Naive thymus-derived CD8-positive, alpha-beta T cell (primary cell): ENCODE measurements around the gene CRYBB2. TPM values are rescaled to one million over a fixed set of nuclear protein-coding genes. Genes with fewer than 3 reads are reported as not detected.
A peak's percentile ranks its signal among the peaks of the same experiment; 100 is the strongest.
"Not testable (repeated sequence)": the region's sequence is repeated elsewhere in the genome, so short reads cannot be mapped to it uniquely, and the experiment has no call there.

Experiments used
- ATAC-seq, 2 donors: fragments of 150-1000 bp; cut with Tn5 transposase in 1 of 2; sonication (Bioruptor Pico), chemical (Tn5 transposase) in 1 of 2; 1 replicate in 1 of 2; 2 replicates in 1 of 2; pipeline ENCODE4 v1.10.0; 2021; ENCODE audit warnings: mild to moderate bottlenecking in 2 of 2, moderate library complexity in 2 of 2
- POLR2A ChIA-PET: fragments of 350-600 bp; sonication (Branson Sonifier 250); formaldehyde crosslinking; loops from one replicate; lab custom pipeline; 2021; ENCODE audit warnings: antibody characterized with exemption; lab: Charles Lee
- DNase-seq, 10 donors: peaks; one replicate each; pipeline versions ENCODE4 v3.0.0 to v3.0.0-alpha.2; 2020 to 2022
- H3K27ac Mint-ChIP-seq, 10 donors: one replicate each; pipeline ENCODE4 v1.8.0; 2020 to 2022; ENCODE audit warnings: mild to moderate bottlenecking in 10 of 10, mixed read lengths in 10 of 10, moderate library complexity in 4 of 10, inconsistent platforms in 1 of 10
- H3K27me3 Mint-ChIP-seq, 5 donors: one replicate each; pipeline ENCODE4 v1.8.0; 2021 to 2022; ENCODE audit warnings: mixed read lengths in 5 of 5
- H3K36me3 Mint-ChIP-seq, 3 donors: one replicate each; pipeline ENCODE4 v1.8.0; 2020 to 2022; ENCODE audit warnings: mixed read lengths in 3 of 3, mild to moderate bottlenecking in 2 of 3, inconsistent platforms in 1 of 3
- H3K4me1 Mint-ChIP-seq, 4 donors: one replicate each; pipeline ENCODE4 v1.8.0; 2021 to 2022; ENCODE audit warnings: mixed read lengths in 4 of 4
- H3K4me3 Mint-ChIP-seq, 10 donors: one replicate each; pipeline ENCODE4 v1.8.0; 2020 to 2022; ENCODE audit warnings: mild to moderate bottlenecking in 10 of 10, mixed read lengths in 10 of 10, moderate library complexity in 6 of 10, inconsistent platforms in 1 of 10
- H3K9me3 Mint-ChIP-seq, 9 donors: one replicate each; pipeline ENCODE4 v1.8.0; 2020 to 2022; ENCODE audit warnings: mixed read lengths in 9 of 9, mild to moderate bottlenecking in 3 of 9, inconsistent platforms in 1 of 9, moderate library complexity in 1 of 9
- polyA plus RNA-seq, 3 donors: library from polyadenylated mRNA; unstranded; fragments of 300-500 nt; fragmentation: Illumina TruSeq; gene quantifications; one replicate each; pipeline ENCODE4 v1.2.3, GENCODE V29; 2021
- total RNA-seq, 8 experiments: library from RNA in 2 of 8; stranded (reverse) in 2 of 8; gene quantifications; one replicate each; pipeline ENCODE4 v1.2.3 and lab custom pipeline; 2021 to 2026

The CRYBB2 gene
- total and polyA plus RNA-seq, 5 experiments from 2014 or later = not detected

DNA sequence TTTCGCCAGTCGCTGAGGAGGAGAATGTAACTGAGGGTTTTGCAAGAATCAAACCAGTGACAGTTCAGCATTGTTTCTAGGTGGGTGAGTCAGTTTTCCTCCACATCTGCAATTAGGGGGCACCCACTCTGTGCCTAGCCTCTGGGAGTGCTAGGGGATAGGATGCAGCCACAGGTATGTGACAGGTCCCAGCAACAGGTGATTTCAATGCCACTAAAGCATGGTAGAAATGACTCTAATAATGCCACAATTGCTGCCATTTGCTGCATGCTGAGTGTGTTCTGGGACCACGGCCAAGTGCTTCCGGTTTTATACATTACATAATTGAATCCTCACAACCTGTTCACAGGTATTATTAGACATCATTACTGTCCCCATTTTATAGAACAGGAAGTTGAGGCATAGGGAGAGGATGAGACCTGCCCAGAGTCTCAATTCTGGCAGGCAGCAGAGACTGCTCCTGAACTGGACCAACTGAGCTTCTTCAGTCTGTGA is 556 bp downstream of the CRYBB2 start:
- no peak for ATAC-seq
- peaks cover 0 to 2% (median 0%) of the 10 kb centered on the region in 9 donors for H3K9me3 Mint-ChIP-seq
- POLR2A ChIA-PET = no interaction called here
- H3K4me1 Mint-ChIP-seq = no peaks in the 10 kb centered on the region
- no peak for DNase-seq
- no peaks in the 10 kb centered on the region for H3K36me3 Mint-ChIP-seq
- no peak overlapping the region for H3K4me3 Mint-ChIP-seq
- H3K27ac Mint-ChIP-seq = no peak overlapping the region
- H3K27me3 Mint-ChIP-seq = peaks cover 5 to 54% (median 16%) of the 10 kb centered on the region in 5 donors

GRCh38 chr22:25221790-25222189 is 2.4 kb downstream of the CRYBB2 start:
- no peak for DNase-seq

GRCh38 chr22:25223269-25223850 is 3.9 kb downstream of the CRYBB2 start:
- Mint-ChIP-seq H3K27ac (no peak overlapping the region), H3K4me1 (no peaks in the 10 kb centered on the region), H3K36me3 (no peaks in the 10 kb centered on the region), H3K9me3 (no peaks in the 10 kb centered on the region), H3K27me3 (peaks cover 0 to 37% (median 11%) of the 10 kb centered on the region in 5 donors), H3K4me3 (no peak overlapping the region)
- ATAC-seq (no peak), DNase-seq (no peak)
- POLR2A ChIA-PET = no interaction called here

More at GRCh38 chr22:25221790-25222189, 2.4 kb downstream of the CRYBB2 start:
- H3K27ac Mint-ChIP-seq = no peak overlapping the region
- H3K4me1 Mint-ChIP-seq = no peaks in the 10 kb centered on the region
- H3K27me3 Mint-ChIP-seq = peaks cover 3 to 46% (median 16%) of the 10 kb centered on the region in 5 donors
- H3K4me3 Mint-ChIP-seq = no peak overlapping the region
- peaks cover 0 to under 1% (median 0%) of the 10 kb centered on the region in 9 donors for H3K9me3 Mint-ChIP-seq
- POLR2A ChIA-PET = no interaction called here
- no peaks in the 10 kb centered on the region for H3K36me3 Mint-ChIP-seq
- ATAC-seq = no peak

DNA sequence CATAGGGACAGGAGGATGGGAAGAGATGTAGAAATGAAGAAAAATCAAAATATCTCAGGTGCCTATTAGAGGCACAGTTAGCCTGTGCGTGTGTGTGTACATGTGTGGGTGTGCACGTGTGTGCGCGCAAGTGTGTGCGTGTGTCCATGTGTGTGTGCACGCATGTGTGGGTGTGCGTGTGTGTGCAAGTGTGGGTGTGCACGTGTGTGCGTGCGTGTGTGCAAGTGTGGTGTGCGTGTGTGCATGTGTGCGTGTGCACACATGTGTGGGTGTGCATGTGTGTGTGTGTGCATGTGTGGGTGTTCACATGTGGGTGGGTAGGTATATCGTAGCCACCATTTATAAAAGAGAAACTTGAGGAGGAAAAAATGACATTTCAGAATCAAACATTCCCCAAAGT is 9.4 kb downstream of the CRYBB2 start:
- DNase-seq = no peak
- Mint-ChIP-seq H3K27me3 (peaks cover 17 to 43% (median 28%) of the 10 kb centered on the region in 5 donors), H3K36me3 (no peaks in the 10 kb centered on the region), H3K4me3 (no peak overlapping the region), H3K9me3 (no peaks in the 10 kb centered on the region), H3K4me1 (no peaks in the 10 kb centered on the region), H3K27ac (no peak overlapping the region)
- POLR2A ChIA-PET = no interaction called here
- ATAC-seq = no peak

GRCh38 chr22:25230760-25231159 is 11.3 kb downstream of the CRYBB2 start:
- H3K4me1 Mint-ChIP-seq, POLR2A ChIA-PET, ATAC-seq, H3K9me3 Mint-ChIP-seq, H3K27ac Mint-ChIP-seq, DNase-seq, H3K4me3 Mint-ChIP-seq, H3K36me3 Mint-ChIP-seq: not testable (repeated sequence)
- H3K27me3 Mint-ChIP-seq = peaks cover 24 to 62% (median 39%) of the 10 kb centered on the region in 5 donors

- Mint-ChIP-seq H3K27me3 (peaks cover 29 to 78% (median 42%) of the 10 kb centered on the region in 5 donors), H3K27ac (no peak overlapping the region), H3K4me1 (peaks cover 5 to 9% (median 6%) of the 10 kb centered on the region in 4 donors), H3K36me3 (no peaks in the 10 kb centered on the region), H3K9me3 (no peaks in the 10 kb centered on the region), H3K4me3 (no peak overlapping the region)
- no peak for DNase-seq
- POLR2A ChIA-PET = no interaction called here
- no peak for ATAC-seq
These were observed 12.9 kb downstream of the CRYBB2 start for GRCh38 chr22:25232301-25232700.

GRCh38 chr22:25233706-25234105 is 14.3 kb downstream of the CRYBB2 start:
- H3K9me3 Mint-ChIP-seq, H3K4me1 Mint-ChIP-seq, POLR2A ChIA-PET, DNase-seq, H3K36me3 Mint-ChIP-seq, ATAC-seq, H3K27ac Mint-ChIP-seq, H3K4me3 Mint-ChIP-seq: not testable (repeated sequence)
- H3K27me3 Mint-ChIP-seq = peaks cover 32 to 74% (median 45%) of the 10 kb centered on the region in 5 donors

DNA sequence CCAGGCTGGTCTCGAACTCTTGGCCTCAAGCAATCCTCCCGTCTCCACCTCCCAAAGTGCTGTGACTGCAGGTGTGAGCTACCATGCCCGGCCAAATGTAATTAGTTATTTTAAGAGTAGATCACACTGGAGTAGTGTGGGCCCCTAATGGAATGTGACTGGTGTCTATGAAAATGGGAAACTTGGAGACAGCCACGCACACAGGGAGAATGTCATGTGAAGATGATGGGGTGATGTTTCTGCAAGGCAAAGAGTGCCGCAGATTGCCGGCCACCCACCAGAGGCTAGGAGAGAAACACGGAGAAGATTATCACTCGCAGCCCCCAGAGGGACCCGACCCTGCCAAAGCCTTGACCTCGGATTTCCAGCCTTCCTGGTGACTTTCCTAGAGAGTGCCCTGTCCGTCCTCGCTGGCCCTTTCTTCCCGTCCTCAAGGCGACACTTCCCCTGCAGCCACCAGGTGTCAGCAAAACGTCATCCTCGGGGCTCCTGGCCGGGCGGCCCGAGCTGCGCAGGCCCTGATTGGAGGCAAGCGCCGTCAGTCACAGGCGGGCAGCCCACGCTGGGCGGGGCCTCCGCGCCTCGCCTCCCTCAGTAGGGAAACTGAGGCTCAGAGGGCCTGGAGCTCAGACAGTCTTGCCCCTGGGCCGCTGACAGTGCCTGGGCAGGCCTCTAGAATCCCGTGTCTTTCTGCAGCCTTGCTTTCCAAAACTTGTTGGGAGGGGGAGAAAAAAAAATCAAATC is 16.3 kb downstream of the CRYBB2 start:
- Mint-ChIP-seq H3K27me3 (peaks cover 29 to 74% (median 46%) of the 10 kb centered on the region in 5 donors), H3K4me3 (peak overlapping the region in 6 of 10 donors; percentile 15 to 50 (median 36)), H3K4me1 (peaks cover 5 to 9% (median 7%) of the 10 kb centered on the region in 4 donors), H3K36me3 (no peaks in the 10 kb centered on the region), H3K9me3 (no peaks in the 10 kb centered on the region), H3K27ac (no peak overlapping the region)
- POLR2A ChIA-PET = no interaction called here
- ATAC-seq = peak; percentile 68 to 77
- DNase-seq = peak; percentile 9 to 78 (median 48)

- H3K4me3 Mint-ChIP-seq = peak overlapping the region in 2 of 10 donors; percentile 30 to 42
- ATAC-seq = no peak
These were observed 17.0 kb downstream of the CRYBB2 start for GRCh38 chr22:25236417-25236816.

GRCh38 chr22:25237503-25237902 is 18.1 kb downstream of the CRYBB2 start:
- ATAC-seq = no peak
- no peak for DNase-seq
- no peak overlapping the region for H3K4me3 Mint-ChIP-seq
- H3K9me3 Mint-ChIP-seq = no peaks in the 10 kb centered on the region
- POLR2A ChIA-PET = no interaction called here
- peak overlapping the region in 1 of 10 donors; percentile 36 for H3K27ac Mint-ChIP-seq
- H3K36me3 Mint-ChIP-seq = no peaks in the 10 kb centered on the region
- peaks cover 21 to 64% (median 42%) of the 10 kb centered on the region in 5 donors for H3K27me3 Mint-ChIP-seq
- peaks cover 5 to 9% (median 7%) of the 10 kb centered on the region in 4 donors for H3K4me1 Mint-ChIP-seq

More at GRCh38 chr22:25236417-25236816, 17.0 kb downstream of the CRYBB2 start:
- Mint-ChIP-seq H3K9me3 (no peaks in the 10 kb centered on the region), H3K27me3 (peaks cover 29 to 75% (median 45%) of the 10 kb centered on the region in 5 donors), H3K36me3 (no peaks in the 10 kb centered on the region), H3K27ac (no peak overlapping the region), H3K4me1 (peaks cover 5 to 9% (median 7%) of the 10 kb centered on the region in 4 donors)
- POLR2A ChIA-PET = no interaction called here
- DNase-seq = no peak

- H3K36me3 Mint-ChIP-seq, DNase-seq, H3K4me3 Mint-ChIP-seq, H3K9me3 Mint-ChIP-seq, H3K4me1 Mint-ChIP-seq, ATAC-seq, POLR2A ChIA-PET, H3K27ac Mint-ChIP-seq: not testable (repeated sequence)
- H3K27me3 Mint-ChIP-seq = peaks cover 20 to 59% (median 38%) of the 10 kb centered on the region in 5 donors
These were observed 18.6 kb downstream of the CRYBB2 start for GRCh38 chr22:25238058-25238457.

- POLR2A ChIA-PET, H3K9me3 Mint-ChIP-seq, H3K36me3 Mint-ChIP-seq, H3K27ac Mint-ChIP-seq, ATAC-seq, H3K27me3 Mint-ChIP-seq, DNase-seq, H3K4me1 Mint-ChIP-seq, H3K4me3 Mint-ChIP-seq: not testable (repeated sequence)
These were observed 35.7 kb downstream of the CRYBB2 start for GRCh38 chr22:25255169-25255568.

GRCh38 chr22:25267567-25267966 is 48.1 kb downstream of the CRYBB2 start:
- H3K4me3 Mint-ChIP-seq, DNase-seq, H3K27ac Mint-ChIP-seq, ATAC-seq, H3K4me1 Mint-ChIP-seq, POLR2A ChIA-PET: not testable (repeated sequence)
- peaks cover 9 to 39% (median 15%) of the 10 kb centered on the region in 9 donors for H3K9me3 Mint-ChIP-seq
- peaks cover 0 to 22% (median 4%) of the 10 kb centered on the region in 3 donors for H3K36me3 Mint-ChIP-seq
- H3K27me3 Mint-ChIP-seq = peaks cover 4 to 25% (median 13%) of the 10 kb centered on the region in 5 donors
